Measurements from ENCODE around the gene FTL. TPM values are rescaled to one million over a fixed set of nuclear protein-coding genes. Genes with fewer than 3 reads are reported as not detected.
"Not testable (repeated sequence)": the region's sequence is repeated elsewhere in the genome, so short reads cannot be mapped to it uniquely, and the experiment has no call there.

FTL gene
- total RNA-seq, 2 experiments from 2014 or later: 616 to 627 TPM

DNA sequence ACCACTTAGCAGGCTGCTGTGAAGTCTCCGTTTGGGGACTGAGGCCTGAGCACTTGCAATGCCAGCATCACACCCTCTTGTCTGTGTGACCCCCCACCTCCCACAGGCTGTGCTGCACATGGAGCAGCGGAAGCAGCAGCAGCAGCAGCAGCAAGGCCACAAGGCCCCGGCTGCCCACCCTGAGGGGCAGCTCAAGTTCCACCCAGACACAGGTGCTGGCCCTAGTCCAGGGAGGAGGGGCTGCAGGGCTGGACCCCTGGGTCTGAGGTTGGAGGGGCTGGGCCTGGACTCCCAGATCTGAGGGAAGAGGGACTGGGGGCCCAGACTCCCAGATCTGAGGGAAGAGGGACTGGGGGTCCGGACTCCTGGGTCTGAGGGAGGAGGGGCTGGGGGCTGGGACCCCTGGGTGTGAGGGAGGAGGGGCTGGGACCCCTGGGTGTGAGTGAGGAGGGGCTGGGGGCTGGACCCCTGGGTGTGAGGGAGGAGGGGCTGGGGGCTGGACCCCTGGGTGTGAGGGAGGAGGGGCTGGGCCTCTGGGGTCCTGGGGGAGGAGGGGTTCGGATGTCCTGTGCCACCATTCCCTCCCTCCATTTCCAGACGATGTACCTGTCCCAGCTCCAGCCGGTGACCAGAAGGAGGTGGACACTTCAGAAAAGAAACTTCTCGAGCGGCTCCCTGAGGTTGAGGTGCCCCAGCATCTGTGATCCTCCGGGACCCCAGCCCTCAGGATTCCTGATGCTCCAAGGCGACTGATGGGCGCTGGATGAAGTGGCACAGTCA lies 43.2 kb upstream of the FTL start:
- intact Hi-C loops (cut with DNase I, micrococcal nuclease): no loop called here
- peaks cover 38% of the 10 kb centered on the region for H3K36me3 ChIP-seq (ENCODE audit: insufficient read depth, low read length)
- no peaks in the 10 kb centered on the region for H3K27me3 ChIP-seq (ENCODE audit: control insufficient read depth in 1 of 2, insufficient read depth in 2 of 2, low read length in 2 of 2)
- ChIA-PET POLR2A (no interaction called here), CTCF (no interaction called here)
- Mint-ChIP-seq H3K4me1 (ENCODE audit: low read depth) (peaks cover 7% of the 10 kb centered on the region), H3K27ac (no peak overlapping the region), H3K27me3 (no peaks in the 10 kb centered on the region), H3K4me3 (no peak overlapping the region), H3K9me3 (no peaks in the 10 kb centered on the region), H3K36me3 (ENCODE audit: low read depth) (peaks cover 42% of the 10 kb centered on the region)
- DNase-seq: no peak
- ATAC-seq (ENCODE audit: poor library complexity): no peak
- H3K9me3 ChIP-seq (ENCODE audit: control insufficient read depth in 1 of 2, insufficient read depth in 1 of 2, low read length in 2 of 2): no peaks in the 10 kb centered on the region
- no peak overlapping the region for H3K27ac ChIP-seq (ENCODE audit: low read depth in 1 of 2, low read length in 2 of 2)
- peaks cover 3% of the 10 kb centered on the region for H3K4me1 ChIP-seq (ENCODE audit: insufficient read depth, low read length)
- TF ChIP-seq CTCF (IDR thresholded peaks at IDR 0.05): no peak
- no peak overlapping the region for H3K4me3 ChIP-seq (ENCODE audit: low read length)

DNA sequence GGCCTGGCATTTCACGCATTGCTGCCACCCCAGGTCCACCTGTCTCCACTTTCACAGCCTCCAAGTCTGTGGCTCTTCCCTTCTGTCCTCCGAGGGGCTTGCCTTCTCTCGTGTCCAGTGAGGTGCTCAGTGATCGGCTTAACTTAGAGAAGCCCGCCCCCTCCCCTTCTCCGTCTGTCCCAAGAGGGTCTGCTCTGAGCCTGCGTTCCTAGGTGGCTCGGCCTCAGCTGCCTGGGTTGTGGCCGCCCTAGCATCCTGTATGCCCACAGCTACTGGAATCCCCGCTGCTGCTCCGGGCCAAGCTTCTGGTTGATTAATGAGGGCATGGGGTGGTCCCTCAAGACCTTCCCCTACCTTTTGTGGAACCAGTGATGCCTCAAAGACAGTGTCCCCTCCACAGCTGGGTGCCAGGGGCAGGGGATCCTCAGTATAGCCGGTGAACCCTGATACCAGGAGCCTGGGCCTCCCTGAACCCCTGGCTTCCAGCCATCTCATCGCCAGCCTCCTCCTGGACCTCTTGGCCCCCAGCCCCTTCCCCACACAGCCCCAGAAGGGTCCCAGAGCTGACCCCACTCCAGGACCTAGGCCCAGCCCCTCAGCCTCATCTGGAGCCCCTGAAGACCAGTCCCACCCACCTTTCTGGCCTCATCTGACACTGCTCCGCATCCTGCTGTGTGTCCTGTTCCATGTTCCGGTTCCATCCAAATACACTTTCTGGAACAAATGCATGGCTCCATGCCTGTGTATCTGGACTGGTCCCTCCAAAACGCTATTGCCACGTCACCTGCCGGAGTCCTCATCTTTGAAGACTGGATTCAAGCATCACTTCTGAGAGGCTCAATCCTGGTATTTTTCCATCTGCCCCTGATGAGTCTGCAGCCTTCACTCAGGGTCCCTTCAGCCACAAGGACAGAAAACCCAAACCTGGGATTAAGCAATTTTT lies 42.3 kb upstream of the FTL start:
- POLR2A ChIA-PET: no interaction called here
- H3K27me3 ChIP-seq (ENCODE audit: control insufficient read depth in 1 of 2, insufficient read depth in 2 of 2, low read length in 2 of 2): no peaks in the 10 kb centered on the region
- peaks cover 10% of the 10 kb centered on the region for H3K4me1 Mint-ChIP-seq (ENCODE audit: low read depth)
- DNase-seq (no peak), ATAC-seq (ENCODE audit: poor library complexity) (no peak)
- no peak overlapping the region for H3K4me3 ChIP-seq (ENCODE audit: low read length)
- no peak overlapping the region for H3K4me3 Mint-ChIP-seq
- no peaks in the 10 kb centered on the region for H3K27me3 Mint-ChIP-seq
- peaks cover 33% of the 10 kb centered on the region for H3K36me3 ChIP-seq (ENCODE audit: insufficient read depth, low read length)
- peaks cover 37% of the 10 kb centered on the region for H3K36me3 Mint-ChIP-seq (ENCODE audit: low read depth)
- no peaks in the 10 kb centered on the region for H3K9me3 ChIP-seq (ENCODE audit: control insufficient read depth in 1 of 2, insufficient read depth in 1 of 2, low read length in 2 of 2)
- no peaks in the 10 kb centered on the region for H3K9me3 Mint-ChIP-seq
- no peak for TF ChIP-seq CTCF (IDR thresholded peaks at IDR 0.05)
- CTCF ChIA-PET: no interaction called here
- H3K27ac ChIP-seq (ENCODE audit: low read depth in 1 of 2, low read length in 2 of 2): no peak overlapping the region
- no peak overlapping the region for H3K27ac Mint-ChIP-seq
- peaks cover 5% of the 10 kb centered on the region for H3K4me1 ChIP-seq (ENCODE audit: insufficient read depth, low read length)
- intact Hi-C loops (cut with DNase I, micrococcal nuclease): no loop called here

DNA sequence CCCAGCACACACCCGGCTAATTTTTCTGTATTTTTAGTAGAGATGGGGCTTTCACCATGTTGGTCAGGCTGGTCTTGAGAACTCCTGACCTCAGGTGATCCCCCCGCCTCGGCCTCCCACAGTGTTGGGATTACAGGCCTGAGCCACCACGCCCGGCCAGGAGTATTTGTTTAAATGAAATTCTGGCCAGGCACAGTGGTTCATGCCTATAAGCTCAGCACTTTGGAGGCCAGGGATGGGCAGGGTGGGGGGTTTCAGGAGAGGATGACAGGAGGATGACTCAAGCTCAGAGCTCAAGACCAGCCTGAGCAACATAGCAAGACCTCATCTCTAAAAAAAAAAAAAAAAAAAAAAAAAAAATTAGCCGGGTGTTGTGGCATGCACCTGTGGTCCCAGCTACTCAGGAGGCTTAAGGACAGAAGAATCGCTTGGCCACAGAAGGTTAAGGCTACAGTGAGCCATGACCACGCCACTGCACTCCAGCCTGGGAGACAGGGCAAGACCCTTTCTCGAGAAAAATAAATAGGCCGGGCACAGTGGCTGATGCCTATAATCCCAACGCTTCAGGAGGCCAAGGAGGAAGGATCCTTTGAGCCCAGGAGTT lies 39.8 kb upstream of the FTL start:
- Histone ChIP-seq H3K27ac (ENCODE audit: low read depth in 1 of 2, low read length in 2 of 2) (no peak overlapping the region), H3K36me3 (ENCODE audit: insufficient read depth, low read length) (peaks cover 19% of the 10 kb centered on the region), H3K4me3 (ENCODE audit: low read length) (no peak overlapping the region), H3K4me1 (ENCODE audit: insufficient read depth, low read length) (peaks cover 5% of the 10 kb centered on the region), H3K9me3 (ENCODE audit: control insufficient read depth in 1 of 2, insufficient read depth in 1 of 2, low read length in 2 of 2) (no peaks in the 10 kb centered on the region), H3K27me3 (ENCODE audit: control insufficient read depth in 1 of 2, insufficient read depth in 2 of 2, low read length in 2 of 2) (no peaks in the 10 kb centered on the region)
- Mint-ChIP-seq H3K27ac (no peak overlapping the region), H3K9me3 (no peaks in the 10 kb centered on the region), H3K4me1 (ENCODE audit: low read depth) (peaks cover 10% of the 10 kb centered on the region), H3K27me3 (no peaks in the 10 kb centered on the region), H3K36me3 (ENCODE audit: low read depth) (peaks cover 21% of the 10 kb centered on the region), H3K4me3 (no peak overlapping the region)
- ATAC-seq (ENCODE audit: poor library complexity) (no peak), DNase-seq (no peak)
- TF ChIP-seq CTCF (IDR thresholded peaks at IDR 0.05): no peak
- intact Hi-C loops (cut with DNase I, micrococcal nuclease): no loop called here
- ChIA-PET POLR2A (interaction anchor here (1.2 kb wide), 1 partner anchor 11 kb away, joined by 5 read pairs; no protein-coding TSS in a partner anchor), CTCF (no interaction called here)

GRCh38 chr19:48925890-48926289 lies 39.2 kb upstream of the FTL start:
- H3K36me3 Mint-ChIP-seq (ENCODE audit: low read depth): peaks cover 18% of the 10 kb centered on the region
- ATAC-seq (ENCODE audit: poor library complexity); DNase-seq; intact Hi-C loops (cut with DNase I, micrococcal nuclease); H3K9me3 ChIP-seq (ENCODE audit: control insufficient read depth in 1 of 2, insufficient read depth in 1 of 2, low read length in 2 of 2); H3K27ac ChIP-seq (ENCODE audit: low read depth in 1 of 2, low read length in 2 of 2); H3K4me1 Mint-ChIP-seq (ENCODE audit: low read depth); CTCF ChIA-PET; H3K4me3 ChIP-seq (ENCODE audit: low read length); H3K27ac Mint-ChIP-seq; H3K27me3 Mint-ChIP-seq; H3K27me3 ChIP-seq (ENCODE audit: control insufficient read depth in 1 of 2, insufficient read depth in 2 of 2, low read length in 2 of 2); H3K9me3 Mint-ChIP-seq; H3K4me3 Mint-ChIP-seq; H3K4me1 ChIP-seq (ENCODE audit: insufficient read depth, low read length): not testable (repeated sequence)
- peaks cover 14% of the 10 kb centered on the region for H3K36me3 ChIP-seq (ENCODE audit: insufficient read depth, low read length)
- POLR2A ChIA-PET: interaction anchor here (1.2 kb wide), 1 partner anchor 11 kb away, joined by 5 read pairs; no protein-coding TSS in a partner anchor

All from CD4-positive, alpha-beta T cell (primary cell).